H9 (cell line): ENCODE measurements around the gene DLG2. TPM values are rescaled to one million over a fixed set of nuclear protein-coding genes. Genes with fewer than 3 reads are reported as not detected.

ENCODE experiments used
- DNase-seq: peaks from one replicate; pipeline ENCODE4 v3.0.0-alpha.2; 2017
- H2AFZ ChIP-seq: one replicate; pipeline ENCODE4 v1.6.1; 2013; ENCODE audit warnings: mild to moderate bottlenecking, low read length, control low read depth, moderate library complexity
- H2AK5ac ChIP-seq: 2 replicates; pipeline ENCODE4 v1.6.1; 2013; ENCODE audit warnings: low read length, control low read depth, mixed read lengths; ENCODE audit not compliant: insufficient read length
- H2BK120ac ChIP-seq: one replicate; pipeline ENCODE4 v1.6.1; 2013; ENCODE audit warnings: low read depth, mild to moderate bottlenecking, low read length, control low read depth, inconsistent platforms; ENCODE audit not compliant: poor library complexity, severe bottlenecking
- H2BK12ac ChIP-seq: 2 replicates; pipeline ENCODE4 v1.6.1; 2013; ENCODE audit warnings: low read length, control low read depth, mixed read lengths, low read depth; ENCODE audit not compliant: insufficient read length
- H2BK15ac ChIP-seq: 2 replicates; pipeline ENCODE4 v1.6.1; 2013; ENCODE audit warnings: low read depth, low read length, control low read depth
- H2BK20ac ChIP-seq: one replicate; pipeline ENCODE4 v1.6.1; 2013; ENCODE audit warnings: low read depth, mild to moderate bottlenecking, low read length, control low read depth, inconsistent platforms; ENCODE audit not compliant: poor library complexity, severe bottlenecking
- H2BK5ac ChIP-seq: 2 replicates; pipeline ENCODE4 v1.6.1; 2013; ENCODE audit warnings: low read length, control low read depth, mixed read lengths; ENCODE audit not compliant: insufficient read length
- H3K14ac ChIP-seq: 2 replicates; pipeline ENCODE4 v1.6.1; 2013; ENCODE audit warnings: low read length, control low read depth; ENCODE audit not compliant: insufficient read depth
- H3K18ac ChIP-seq: 2 replicates; pipeline ENCODE4 v1.6.1; 2013; ENCODE audit warnings: low read depth, mild to moderate bottlenecking, mixed read lengths, low read length, control low read depth; ENCODE audit not compliant: insufficient read length
- H3K23ac ChIP-seq: 2 replicates; pipeline ENCODE4 v1.6.1; 2013; ENCODE audit warnings: low read length, control low read depth, mixed read lengths, low read depth; ENCODE audit not compliant: insufficient read length
- H3K23me2 ChIP-seq: 2 replicates; pipeline ENCODE4 v1.6.1; 2013; ENCODE audit warnings: low read depth, mild to moderate bottlenecking, mixed read lengths, low read length, control low read depth; ENCODE audit not compliant: insufficient read length, poor library complexity, severe bottlenecking
- H3K27ac ChIP-seq: 2 replicates; pipeline ENCODE4 v1.5.1; 2013; ENCODE audit warnings: low read length, control low read depth, mixed read lengths, low read depth; ENCODE audit not compliant: insufficient read length
- H3K27me3 ChIP-seq: 2 replicates; pipeline ENCODE4 v1.6.1; 2013; ENCODE audit warnings: low read length, control low read depth, inconsistent platforms; ENCODE audit not compliant: insufficient read depth
- H3K4ac ChIP-seq: 2 replicates; pipeline ENCODE4 v1.6.1; 2013; ENCODE audit warnings: low read depth, mild to moderate bottlenecking, control low read depth, inconsistent platforms, low read length, moderate library complexity
- H3K4me1 ChIP-seq: 2 replicates; pipeline ENCODE4 v1.6.1; 2013; ENCODE audit warnings: low read length, control low read depth, inconsistent platforms; ENCODE audit not compliant: insufficient read depth
- H3K4me2 ChIP-seq: 2 replicates; pipeline ENCODE4 v1.6.1; 2013; ENCODE audit warnings: low read length, control low read depth, mixed read lengths; ENCODE audit not compliant: insufficient read length, insufficient read depth
- H3K56ac ChIP-seq: 2 replicates; pipeline ENCODE4 v1.6.1; 2013; ENCODE audit warnings: low read depth, mild to moderate bottlenecking, mixed read lengths, low read length, control low read depth; ENCODE audit not compliant: insufficient read length
- H3K79me1 ChIP-seq: 2 replicates; pipeline ENCODE4 v1.6.1; 2013; ENCODE audit warnings: low read depth, mild to moderate bottlenecking, moderate library complexity, low read length, control low read depth, inconsistent platforms; ENCODE audit not compliant: insufficient read depth, poor library complexity, severe bottlenecking
- H3K79me2 ChIP-seq: 2 replicates; pipeline ENCODE4 v1.6.1; 2013; ENCODE audit warnings: low read length, control low read depth, inconsistent platforms; ENCODE audit not compliant: insufficient read depth
- H3K9ac ChIP-seq: 2 replicates; pipeline ENCODE4 v1.6.1; 2013; ENCODE audit warnings: low read length, control low read depth, mixed read lengths; ENCODE audit not compliant: insufficient read length; ENCODE audit errors: extremely low read depth
- H3K9me3 ChIP-seq: one replicate; pipeline ENCODE4 v1.6.1; 2013; ENCODE audit warnings: low read depth, low read length, inconsistent platforms; ENCODE audit not compliant: control insufficient read depth
- H3T11ph ChIP-seq: one replicate; pipeline ENCODE4 v1.6.1; 2013; ENCODE audit warnings: mild to moderate bottlenecking, low read length, control low read depth, inconsistent platforms
- H4K20me1 ChIP-seq: one replicate; pipeline ENCODE4 v1.6.1; 2013; ENCODE audit not compliant: control insufficient read depth, insufficient read length, insufficient read depth
- H4K5ac ChIP-seq: 2 replicates; pipeline ENCODE4 v1.6.1; 2013; ENCODE audit warnings: low read depth, mild to moderate bottlenecking, mixed read lengths, low read length, control low read depth; ENCODE audit not compliant: insufficient read length
- H4K8ac ChIP-seq: replicated peaks from 2 replicates; pipeline ENCODE4 v1.6.1; 2013; ENCODE audit warnings: low read length, control low read depth, mixed read lengths, low read depth; ENCODE audit not compliant: insufficient read length
- H4K91ac ChIP-seq: 2 replicates; pipeline ENCODE4 v1.6.1; 2013; ENCODE audit warnings: low read depth, mild to moderate bottlenecking, moderate library complexity, mixed read lengths, low read length, control low read depth; ENCODE audit not compliant: insufficient read length
- H3K27ac Mint-ChIP-seq, 3 experiments: 2 replicates in 2 of 3; 3 replicates in 1 of 3; pipeline ENCODE4 v1.8.0; 2020 to 2021; ENCODE audit warnings: mixed read lengths in 3 of 3, mild to moderate bottlenecking in 1 of 3, moderate library complexity in 1 of 3
- H3K27me3 Mint-ChIP-seq: 2 replicates; pipeline ENCODE4 v1.8.0; 2021; ENCODE audit warnings: low read depth, mild to moderate bottlenecking, moderate library complexity, mixed read lengths
- H3K36me3 Mint-ChIP-seq, 3 experiments: 2 replicates in 2 of 3; 3 replicates in 1 of 3; pipeline ENCODE4 v1.8.0; 2020 to 2021; ENCODE audit warnings: low read depth in 3 of 3, mixed read lengths in 3 of 3; ENCODE audit not compliant: insufficient read depth in 1 of 3
- H3K4me1 Mint-ChIP-seq, 2 experiments: 2 replicates each; pipeline ENCODE4 v1.8.0; 2020; ENCODE audit warnings: mixed read lengths in 2 of 2
- H3K4me3 Mint-ChIP-seq, 2 experiments: 2 replicates in 1 of 2; 3 replicates in 1 of 2; pipeline ENCODE4 v1.8.0; 2020 to 2021; ENCODE audit warnings: mild to moderate bottlenecking in 2 of 2, mixed read lengths in 2 of 2, moderate library complexity in 1 of 2
- H3K9me3 Mint-ChIP-seq, 2 experiments: 2 replicates in 1 of 2; 3 replicates in 1 of 2; pipeline ENCODE4 v1.8.0; 2020; ENCODE audit warnings: mild to moderate bottlenecking in 2 of 2, mixed read lengths in 2 of 2, moderate library complexity in 1 of 2
- WGBS: extraction: QIAGEN DNeasy Blood & Tissue Kit; methylation state at CpG from one replicate; pipeline ENCODE4 v1.1.7; 2013; ENCODE audit warnings: missing lambda C conversion rate, low lambda C conversion rate, mixed read lengths; ENCODE audit not compliant: insufficient read length; ENCODE audit errors: extremely low coverage; 5-methylcytosine and 5-hydroxymethylcytosine counted together
- total RNA-seq: library from RNA; stranded (reverse); gene quantifications from 2 replicates; pipeline ENCODE4 v1.2.1, GENCODE V29; 2021
- TF ChIP-seq, protein P1 (sequence below): fragments of 200-600 bp; sonication (generic); conservative IDR thresholded peaks from 3 replicates; pipeline ENCODE4 v1.8.0; 2021; ENCODE audit warnings: antibody characterized with exemption, mild to moderate bottlenecking

DLG2 gene
- total RNA-seq, 1 experiment from 2014 or later: 8.0 TPM

GRCh38 chr11:85088286-85088685 lies 538.9 kb downstream of the DLG2 start:
- H3K27me3 Mint-ChIP-seq: no peaks in the 10 kb centered on the region
- TF ChIP-seq, protein P1, sequence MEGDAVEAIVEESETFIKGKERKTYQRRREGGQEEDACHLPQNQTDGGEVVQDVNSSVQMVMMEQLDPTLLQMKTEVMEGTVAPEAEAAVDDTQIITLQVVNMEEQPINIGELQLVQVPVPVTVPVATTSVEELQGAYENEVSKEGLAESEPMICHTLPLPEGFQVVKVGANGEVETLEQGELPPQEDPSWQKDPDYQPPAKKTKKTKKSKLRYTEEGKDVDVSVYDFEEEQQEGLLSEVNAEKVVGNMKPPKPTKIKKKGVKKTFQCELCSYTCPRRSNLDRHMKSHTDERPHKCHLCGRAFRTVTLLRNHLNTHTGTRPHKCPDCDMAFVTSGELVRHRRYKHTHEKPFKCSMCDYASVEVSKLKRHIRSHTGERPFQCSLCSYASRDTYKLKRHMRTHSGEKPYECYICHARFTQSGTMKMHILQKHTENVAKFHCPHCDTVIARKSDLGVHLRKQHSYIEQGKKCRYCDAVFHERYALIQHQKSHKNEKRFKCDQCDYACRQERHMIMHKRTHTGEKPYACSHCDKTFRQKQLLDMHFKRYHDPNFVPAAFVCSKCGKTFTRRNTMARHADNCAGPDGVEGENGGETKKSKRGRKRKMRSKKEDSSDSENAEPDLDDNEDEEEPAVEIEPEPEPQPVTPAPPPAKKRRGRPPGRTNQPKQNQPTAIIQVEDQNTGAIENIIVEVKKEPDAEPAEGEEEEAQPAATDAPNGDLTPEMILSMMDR: no peak
- H3K9me3 Mint-ChIP-seq: peaks cover 6 to 9% of the 10 kb centered on the region in 2 experiments; a peak in 4 of 5 replicates
- H3T11ph ChIP-seq: no peak overlapping the region
- H2BK12ac ChIP-seq: no peak overlapping the region
- no peak overlapping the region for H3K14ac ChIP-seq
- no peak overlapping the region for H2BK120ac ChIP-seq
- no peak for DNase-seq
- peaks cover 10% of the 10 kb centered on the region in 3 experiments for H3K36me3 Mint-ChIP-seq
- H3K23me2 ChIP-seq: no peaks in the 10 kb centered on the region
- H2BK20ac ChIP-seq: no peak overlapping the region
- no peak overlapping the region for H2BK15ac ChIP-seq
- no peak overlapping the region for H2AFZ ChIP-seq
- H3K27ac ChIP-seq: no peak overlapping the region
- H3K79me2 ChIP-seq: no peaks in the 10 kb centered on the region
- H4K8ac ChIP-seq: no peak overlapping the region
- no peak overlapping the region for H3K4me3 Mint-ChIP-seq
- no peaks in the 10 kb centered on the region for H4K20me1 ChIP-seq
- H3K56ac ChIP-seq: no peak overlapping the region
- no peaks in the 10 kb centered on the region for H3K79me1 ChIP-seq
- H3K23ac ChIP-seq: no peak overlapping the region
- no peak overlapping the region for H4K91ac ChIP-seq
- H3K18ac ChIP-seq: no peak overlapping the region
- no peak overlapping the region for H3K9ac ChIP-seq
- no peak overlapping the region for H4K5ac ChIP-seq
- no peak overlapping the region for H3K4ac ChIP-seq
- no CpG with 5 or more reads among the region's 3 CpGs for WGBS
- peaks cover 6 to 8% of the 10 kb centered on the region in 2 experiments for H3K4me1 Mint-ChIP-seq
- peaks cover under 1% of the 10 kb centered on the region for H3K9me3 ChIP-seq
- H3K27ac Mint-ChIP-seq: no peak overlapping the region
- no peaks in the 10 kb centered on the region for H3K4me1 ChIP-seq
- H3K27me3 ChIP-seq: no peaks in the 10 kb centered on the region
- H2AK5ac ChIP-seq: no peak overlapping the region
- no peak overlapping the region for H2BK5ac ChIP-seq
- H3K4me2 ChIP-seq: no peak overlapping the region
